GM21526 (cell line): Measurements from ENCODE around the gene DLL1.

Experiments
- ATAC-seq: cut with Tn5 transposase; IDR thresholded peaks from one replicate; pipeline ENCODE4 v1.9.1; 2021; ENCODE audit warnings: moderate library complexity; ENCODE audit not compliant: unreplicated experiment, low FRiP score

The DLL1 gene

DNA sequence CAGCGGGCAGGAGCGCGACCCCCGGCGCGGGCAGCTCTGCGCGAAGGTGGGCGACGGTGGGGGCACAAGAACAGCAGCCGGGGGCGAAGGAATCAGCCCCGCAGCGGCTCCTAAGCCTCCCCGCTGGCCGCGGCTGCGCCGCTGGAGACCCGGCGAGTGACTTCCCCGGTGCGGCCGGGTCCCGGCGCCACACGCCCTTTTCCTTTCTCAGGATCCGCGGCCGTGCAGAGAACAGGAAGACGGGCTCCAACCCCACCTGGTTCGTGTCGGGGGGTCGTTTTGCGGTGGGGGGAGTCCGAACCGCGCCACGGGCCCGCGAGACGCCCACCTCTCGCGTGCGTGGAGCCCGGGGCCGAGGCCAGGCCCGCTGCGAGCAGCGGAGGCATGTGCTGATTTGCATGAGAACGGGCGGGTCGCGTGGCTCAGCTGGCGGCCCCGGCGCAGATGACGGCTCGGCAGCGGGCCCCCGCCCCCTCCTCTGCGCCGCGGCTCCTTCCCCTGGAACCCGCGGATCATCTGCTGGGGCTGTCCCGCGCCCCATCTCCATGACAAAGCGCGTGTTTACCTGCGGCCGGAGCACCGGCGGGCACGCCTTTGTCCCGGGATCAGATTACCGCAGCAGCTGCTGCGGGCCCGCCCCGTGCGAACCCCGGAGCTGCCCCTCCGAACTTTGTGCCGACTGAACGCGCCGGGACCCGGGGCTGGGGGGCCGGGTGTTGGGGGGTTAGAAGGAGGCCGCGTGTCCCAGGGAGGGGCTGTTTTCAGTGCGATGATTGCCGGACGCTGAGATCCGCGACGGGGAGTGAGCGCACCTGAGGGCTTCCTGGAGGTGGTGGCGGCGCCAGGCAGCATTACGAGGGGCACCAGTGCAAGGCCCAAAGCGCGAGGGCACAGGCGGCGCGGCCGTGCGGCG lies 4.9 kb upstream of the DLL1 start:
- peak; percentile 55 for ATAC-seq

DNA sequence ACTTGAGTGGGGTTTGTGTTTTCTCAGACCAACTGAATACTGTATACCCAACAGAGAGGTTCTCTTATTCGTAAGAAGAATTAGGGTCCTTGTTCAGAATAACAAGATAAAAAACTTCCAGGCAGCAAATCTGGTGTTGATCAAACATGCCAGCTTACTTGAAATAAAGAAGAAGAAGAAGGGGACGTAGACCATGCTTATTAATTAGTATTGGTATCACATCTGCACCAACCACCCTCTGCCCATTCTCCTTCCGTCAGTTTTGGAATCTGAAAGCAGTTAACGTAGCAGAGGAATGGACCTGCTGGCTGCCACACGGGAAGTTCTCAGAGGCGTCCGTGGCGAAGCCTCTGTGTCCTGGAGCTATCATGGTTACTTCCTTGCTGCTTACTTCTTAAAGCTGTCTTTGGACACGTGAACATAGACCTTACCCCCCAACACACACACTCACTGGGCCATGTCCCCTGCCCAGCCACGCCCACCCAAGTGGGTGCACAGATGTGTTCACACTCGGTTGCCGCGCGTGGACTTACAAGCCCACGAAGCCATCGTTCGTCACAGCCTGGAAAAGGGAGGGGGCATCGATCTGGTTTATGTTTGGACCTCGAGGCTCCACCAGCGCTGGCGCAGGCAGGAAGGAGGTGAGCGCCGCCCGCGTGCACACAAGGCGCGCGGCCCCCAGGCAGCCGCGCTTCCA lies 4.1 kb upstream of the DLL1 start:
- no peak for ATAC-seq

DNA sequence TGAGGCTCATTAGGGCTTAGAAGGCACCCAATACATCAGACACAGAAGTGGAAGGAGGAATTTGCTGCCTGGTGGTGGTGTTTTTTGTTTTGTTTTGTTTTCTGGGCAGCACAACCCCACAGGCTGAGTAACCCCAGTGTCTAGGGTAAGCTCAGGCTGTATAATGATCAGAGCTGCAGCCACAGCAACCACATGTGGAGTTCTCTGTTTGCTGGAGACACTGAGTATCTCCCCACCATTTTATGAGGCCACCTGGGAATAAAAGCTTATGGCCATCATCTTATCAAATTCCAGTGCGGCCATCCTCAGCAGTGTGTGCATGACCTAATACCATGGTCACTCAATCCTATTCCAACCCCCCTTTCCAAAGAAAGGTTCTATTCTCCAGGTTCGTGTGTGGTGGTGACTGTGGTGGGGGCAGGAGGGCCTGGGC lies 3.4 kb upstream of the DLL1 start:
- no peak for ATAC-seq

DNA sequence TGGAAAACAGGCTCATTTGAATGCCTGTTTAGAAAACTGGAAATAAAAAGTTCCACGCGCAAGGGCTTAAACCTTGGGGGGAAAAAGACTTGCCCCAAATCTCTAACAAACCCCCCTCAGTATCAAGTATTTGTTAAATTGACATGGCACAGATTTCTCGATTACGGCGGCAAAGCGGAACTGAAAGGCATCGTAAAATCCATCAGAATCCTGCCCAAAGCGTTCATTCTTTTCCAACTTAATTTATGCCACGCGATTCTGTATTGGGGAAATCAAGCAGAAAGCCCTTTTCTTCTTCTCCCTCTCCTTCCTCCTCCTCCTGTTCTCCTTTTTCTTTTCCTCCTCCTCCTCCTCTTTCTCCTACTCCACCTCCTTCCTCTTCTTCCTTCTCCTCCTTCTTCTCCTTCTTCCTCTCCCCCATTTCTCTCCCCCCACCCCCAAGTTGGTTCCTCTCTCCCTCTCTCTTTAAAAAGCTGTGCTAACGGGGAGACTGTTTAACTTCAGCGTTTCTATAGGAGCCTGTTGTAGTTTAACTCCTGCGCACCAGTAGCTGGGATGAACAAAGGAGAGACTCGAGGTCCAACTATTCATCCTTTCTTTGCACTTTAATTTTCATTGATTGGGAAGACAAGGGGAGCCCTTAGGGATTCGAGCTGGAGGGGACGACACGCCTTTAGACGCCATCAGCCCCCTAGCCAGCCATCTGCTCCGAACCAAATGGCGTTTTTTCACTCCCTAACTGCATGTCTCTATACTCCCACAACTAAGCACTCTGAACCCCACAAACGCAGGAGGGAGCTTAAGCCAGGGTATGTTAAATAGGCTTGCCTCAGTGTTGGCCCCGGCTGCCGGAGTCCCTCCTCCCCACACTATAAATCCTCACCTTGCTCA lies 2.7 kb upstream of the DLL1 start:
- no peak for ATAC-seq

DNA sequence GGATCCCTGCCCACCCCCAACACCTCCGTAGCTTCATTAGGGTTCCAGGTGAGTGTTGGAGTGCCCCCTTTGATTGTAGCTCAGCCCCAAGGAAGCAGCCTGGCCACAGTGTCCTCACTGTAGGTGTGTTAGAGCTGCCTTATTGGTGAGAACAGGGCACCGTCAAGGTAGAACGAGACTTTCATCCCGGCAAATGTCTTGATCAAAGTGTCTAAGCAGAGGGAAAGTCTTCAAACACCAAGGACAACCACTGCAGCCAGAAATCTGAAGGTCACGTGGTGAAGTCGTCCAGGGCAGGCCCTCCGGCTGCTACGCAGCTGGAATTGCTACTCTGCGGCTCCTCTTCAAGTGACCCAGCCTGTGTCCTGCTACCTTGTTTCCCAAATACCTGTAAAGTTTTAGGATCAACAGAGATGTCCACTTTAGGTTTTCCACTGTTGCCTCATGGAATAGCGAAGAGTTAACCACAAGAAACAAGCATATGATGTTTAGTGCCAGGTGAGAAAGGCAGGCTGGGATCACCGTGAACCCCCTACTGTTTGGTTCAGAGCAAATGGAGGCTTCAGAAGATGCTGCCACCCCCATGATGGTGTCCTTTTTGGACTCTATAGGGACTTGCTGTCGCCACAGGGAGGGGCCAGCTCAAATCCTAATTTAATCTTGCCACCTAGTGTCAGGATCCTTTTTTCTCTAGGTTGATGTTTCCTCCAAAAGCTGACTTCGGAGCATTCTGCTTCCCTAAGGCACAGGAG lies 1.7 kb upstream of the DLL1 start:
- ATAC-seq, result no peak

DNA sequence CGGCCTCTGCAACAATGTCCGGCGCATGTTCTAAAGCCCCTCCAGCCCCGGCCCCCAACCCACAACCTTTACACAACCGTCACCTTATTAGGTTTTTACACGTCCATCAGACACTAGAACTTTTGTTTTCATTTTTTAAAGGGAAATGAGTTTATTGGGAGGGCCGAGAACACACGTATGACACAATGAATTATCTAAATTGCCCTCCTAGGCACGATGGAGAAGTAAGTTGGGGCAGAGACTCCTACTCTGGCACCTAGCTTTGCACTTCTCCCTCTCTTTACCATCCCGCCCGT lies 1.2 kb upstream of the DLL1 start:
- no peak for ATAC-seq

DNA sequence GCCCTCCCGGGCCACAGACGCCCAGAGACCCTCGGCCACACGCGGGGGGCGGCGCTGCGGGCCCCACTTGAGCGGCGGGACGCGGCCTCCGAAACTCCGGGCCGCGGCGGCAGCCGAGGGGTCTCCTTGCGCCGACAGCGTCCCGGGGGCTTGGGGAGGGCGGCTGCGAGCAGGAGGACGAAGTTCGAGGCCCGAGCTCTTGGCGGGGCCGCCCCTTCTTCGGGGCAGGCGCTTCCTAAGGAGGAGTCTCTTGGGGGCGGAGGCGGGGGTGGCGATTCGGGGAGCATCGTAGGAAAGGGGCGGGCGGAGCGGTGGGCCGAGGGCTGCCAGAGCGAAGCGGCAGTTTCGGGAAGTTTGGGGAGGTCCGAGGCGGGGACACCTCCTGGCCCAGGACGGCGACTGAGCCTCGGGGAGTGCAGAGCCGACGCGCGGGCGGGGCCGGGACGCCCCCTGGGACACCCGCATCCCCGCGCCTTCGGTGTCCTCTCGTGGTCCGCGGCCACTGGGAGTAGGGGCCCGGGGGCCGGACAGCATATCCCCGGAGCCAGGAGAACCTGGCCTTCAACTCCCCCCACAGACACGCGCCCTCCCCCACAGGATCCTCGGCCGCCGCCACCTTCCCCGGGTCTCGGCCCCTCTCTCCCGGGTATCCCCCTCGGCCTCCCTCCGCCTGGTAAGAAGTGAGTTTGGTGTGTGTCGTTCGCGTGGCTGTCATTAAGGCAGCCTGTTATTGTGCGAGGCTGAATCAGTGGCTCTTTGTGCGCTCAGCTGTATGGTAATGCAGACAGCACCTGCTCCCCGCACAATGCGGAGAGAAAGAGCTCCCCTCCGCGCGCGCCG lies 613 bp upstream of the DLL1 start:
- no peak for ATAC-seq

DNA sequence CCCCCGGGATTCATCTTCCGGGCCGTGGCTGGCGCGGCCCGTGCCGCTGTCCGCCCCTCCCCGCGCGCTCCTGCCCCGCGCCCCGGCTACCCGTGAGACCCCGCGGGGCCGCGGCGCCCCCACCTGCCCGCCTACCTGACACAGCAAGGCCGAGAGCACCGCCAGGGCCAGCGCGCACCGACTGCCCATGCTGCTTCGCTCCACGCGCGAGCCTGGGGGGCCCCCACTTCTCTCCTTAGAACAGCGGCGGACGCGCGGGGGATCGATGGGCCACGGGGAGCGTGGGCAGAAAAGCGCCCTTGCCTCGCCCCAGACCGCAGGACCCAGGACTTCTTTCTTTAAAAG lies 955 bp downstream of the DLL1 start:
- no peak for ATAC-seq

DNA sequence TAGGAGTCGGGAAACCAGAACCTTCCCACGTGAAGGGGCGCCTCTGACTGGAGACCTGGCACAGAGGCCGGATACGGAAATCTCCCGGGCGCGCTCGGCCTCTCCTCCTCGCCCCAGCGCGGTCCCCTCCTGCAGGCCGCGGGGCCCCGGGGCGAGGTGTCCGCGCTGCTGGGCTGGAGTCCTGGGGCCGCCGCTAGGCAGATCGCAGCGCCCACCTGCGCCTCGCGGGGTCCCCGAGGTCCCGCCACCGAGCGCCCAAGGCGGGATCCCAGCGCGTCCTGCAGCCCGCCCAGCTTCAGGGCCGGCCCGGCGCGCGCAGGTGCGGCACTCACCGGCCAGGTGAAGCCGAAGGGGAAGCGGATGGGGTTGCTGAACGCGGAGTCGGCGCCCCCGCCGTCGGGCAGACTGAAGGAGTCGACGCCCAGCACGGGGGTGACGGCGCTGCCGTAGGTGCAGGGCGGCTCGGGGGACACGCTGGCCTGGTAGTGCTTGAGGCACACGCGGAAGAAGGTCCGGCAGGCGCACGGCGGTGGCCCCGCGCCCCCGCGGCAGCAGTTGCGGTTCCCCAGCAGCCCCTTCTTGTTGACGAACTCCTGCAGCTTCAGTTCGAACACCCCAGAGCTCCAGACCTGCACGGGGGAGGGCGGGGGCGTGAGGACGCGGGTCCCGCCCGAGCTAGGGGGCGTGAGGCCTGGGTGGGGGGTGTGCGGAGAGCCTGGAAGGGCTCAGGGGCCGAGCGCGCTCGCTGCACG lies 1.5 kb downstream of the DLL1 start:
- no peak for ATAC-seq

DNA sequence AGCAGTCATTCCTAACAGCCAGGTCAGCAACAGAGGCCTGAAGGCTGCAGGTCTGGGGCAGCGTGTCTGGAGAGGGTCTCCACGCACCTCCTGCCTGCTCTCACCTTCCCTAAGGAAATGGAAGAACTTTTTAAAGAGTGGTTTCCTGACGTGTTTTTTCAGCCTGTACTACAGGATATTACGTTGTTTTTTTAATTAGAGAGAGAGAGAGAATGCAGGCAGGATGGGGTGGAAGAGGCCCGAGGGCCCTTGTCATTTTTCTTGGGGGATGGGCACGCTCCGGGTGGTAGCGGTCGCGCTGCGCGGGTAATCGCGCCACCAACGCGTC lies 2.1 kb downstream of the DLL1 start:
- ATAC-seq, result no peak

DNA sequence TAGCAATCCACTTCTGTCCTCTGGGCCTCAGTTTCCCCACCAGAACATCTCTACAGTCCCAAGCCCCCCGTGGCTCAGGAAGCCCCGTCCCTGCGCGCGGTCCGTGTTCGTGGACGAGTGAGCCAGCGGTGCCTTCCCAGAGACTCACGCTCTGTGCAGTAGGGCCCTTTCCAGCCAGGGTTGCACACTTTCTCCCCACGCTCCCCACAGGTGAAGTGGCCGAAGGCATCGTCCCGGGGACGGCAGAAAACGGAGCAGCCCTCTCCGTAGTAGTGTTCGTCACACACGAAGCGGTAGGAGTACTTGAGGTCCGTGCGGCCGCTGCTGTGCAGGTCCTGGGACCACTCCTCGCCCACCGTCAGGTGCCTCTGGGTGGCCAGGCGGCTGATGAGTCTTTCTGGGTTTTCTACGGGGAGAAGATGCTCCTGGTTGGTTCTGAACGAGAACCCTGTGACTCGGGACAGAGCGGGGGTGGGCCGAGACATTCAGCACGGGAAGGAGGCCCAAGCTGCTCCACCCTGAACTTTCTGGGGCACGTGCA lies 2.7 kb downstream of the DLL1 start:
- no peak for ATAC-seq

DNA sequence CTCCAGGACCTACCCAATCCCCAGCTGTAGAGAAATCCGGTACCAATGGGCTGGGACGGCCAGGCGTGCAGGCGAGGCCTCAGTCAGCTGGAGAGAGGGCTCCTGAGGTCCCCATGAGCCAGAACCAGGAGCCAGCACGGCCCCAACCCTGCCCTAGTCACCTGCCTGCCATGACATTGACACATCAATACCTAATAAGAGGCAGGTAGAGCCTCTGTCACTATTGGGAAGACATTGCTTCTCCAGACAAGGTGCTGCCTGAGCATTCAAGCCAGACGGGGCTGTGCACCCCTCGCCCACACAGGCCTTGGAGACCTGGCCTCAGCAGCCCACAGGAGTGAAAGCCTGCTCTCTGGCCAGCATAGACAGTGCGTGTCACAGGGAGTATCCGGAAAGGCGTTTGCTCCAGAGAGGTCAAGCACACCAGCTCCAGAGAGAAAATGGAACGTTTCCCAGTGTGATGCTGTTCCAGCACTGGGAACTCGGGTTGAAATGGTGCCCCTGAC lies 3.5 kb downstream of the DLL1 start:
- no peak for ATAC-seq

DNA sequence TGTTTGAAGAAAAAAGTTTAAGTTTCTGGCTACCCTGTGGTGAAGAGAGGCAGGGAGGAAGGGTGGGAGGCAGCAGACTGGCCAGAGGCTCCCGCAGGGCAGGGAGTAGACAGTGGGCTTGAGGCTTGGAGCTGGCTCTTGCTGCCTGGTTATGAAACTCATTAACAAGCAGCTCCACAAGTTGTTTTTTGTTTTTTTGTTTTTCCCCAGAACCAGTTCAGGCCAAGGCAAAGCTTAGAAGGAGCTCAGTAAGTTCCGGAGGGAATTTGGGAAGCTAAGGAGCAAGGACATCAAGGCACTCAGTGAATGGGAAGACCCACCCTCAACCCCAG lies 4.0 kb downstream of the DLL1 start:
- no peak for ATAC-seq

DNA sequence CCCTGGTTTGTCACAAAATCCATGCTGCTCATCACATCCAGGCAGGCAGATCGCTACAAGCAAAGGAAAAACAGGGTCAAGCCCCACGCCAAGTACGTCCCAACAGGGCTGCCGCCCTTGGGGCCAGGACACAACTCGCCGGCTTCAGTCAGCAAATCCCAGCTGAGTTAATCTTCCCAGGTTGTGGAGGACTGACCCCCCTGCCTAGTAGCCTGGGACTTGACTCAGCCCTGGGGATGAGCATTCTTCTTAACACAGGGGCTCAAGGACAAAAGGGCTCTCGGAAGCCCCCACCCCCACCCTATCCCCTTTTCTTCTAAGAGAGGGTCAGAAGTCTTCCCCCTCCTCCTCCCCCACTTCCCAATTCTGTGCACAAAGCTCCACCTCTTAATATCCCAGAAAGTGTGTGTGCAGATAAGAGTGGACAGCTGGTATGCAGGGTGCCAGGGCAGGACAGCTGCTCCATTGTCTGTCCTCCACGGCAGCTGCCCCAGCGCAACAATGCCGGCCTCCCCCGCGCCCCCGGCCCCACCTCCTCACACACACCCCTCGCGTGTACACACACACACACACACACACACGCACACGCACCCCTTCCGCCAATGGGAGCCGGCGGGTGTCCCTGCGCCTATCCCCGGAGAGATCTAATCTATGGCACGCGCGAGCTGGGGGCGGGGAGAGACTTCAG lies 4.5 kb downstream of the DLL1 start:
- ATAC-seq, result no peak

DNA sequence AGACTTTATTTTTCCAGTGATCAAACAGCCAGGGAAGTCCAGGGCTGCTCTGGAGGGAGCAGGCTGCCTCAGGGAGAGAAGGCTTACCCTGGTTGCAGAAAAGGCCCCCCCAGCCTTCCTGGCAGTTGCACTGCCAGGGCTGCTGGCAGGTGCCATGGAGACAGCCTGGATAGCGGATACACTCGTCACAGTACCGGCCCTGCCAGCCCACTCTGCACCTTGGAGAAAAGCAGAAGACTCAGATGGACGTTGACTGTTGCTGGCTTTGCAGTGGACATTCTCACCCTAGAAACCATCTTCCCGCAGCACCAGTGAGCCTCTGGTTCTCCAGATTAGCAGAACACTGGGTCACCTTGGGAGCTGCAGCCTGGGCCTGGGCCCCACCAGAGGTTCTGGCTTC lies 5.4 kb downstream of the DLL1 start:
- no peak for ATAC-seq

DNA sequence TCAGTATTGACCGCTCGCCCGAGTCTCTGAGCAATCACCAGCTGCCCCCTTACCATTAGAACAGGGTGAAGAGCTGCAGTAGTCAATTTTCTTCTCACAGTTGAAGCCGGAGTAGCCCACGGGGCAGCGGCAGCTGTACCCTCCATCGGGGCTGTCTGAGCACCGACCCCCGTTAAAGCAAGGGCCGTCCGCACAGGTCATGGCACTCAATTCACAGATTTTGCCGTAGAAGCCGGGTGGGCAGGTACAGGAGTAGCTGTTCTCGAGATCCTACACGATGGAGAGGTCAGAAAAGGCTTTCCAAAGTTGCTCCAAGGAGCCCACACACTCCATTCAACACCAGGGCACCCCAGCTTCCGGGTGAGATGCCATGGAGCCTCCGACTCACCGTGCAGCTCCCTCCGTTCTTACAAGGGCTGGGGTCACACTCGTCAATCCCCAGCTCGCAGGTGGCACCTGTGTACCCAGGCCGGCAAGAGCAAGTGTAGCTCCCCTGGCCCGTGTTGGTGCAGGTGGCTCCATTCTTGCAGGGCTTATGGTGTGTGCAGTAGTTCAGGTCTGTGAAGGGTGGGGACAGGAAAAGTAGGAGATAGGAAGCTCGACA lies 5.9 kb downstream of the DLL1 start:
- no peak for ATAC-seq

DNA sequence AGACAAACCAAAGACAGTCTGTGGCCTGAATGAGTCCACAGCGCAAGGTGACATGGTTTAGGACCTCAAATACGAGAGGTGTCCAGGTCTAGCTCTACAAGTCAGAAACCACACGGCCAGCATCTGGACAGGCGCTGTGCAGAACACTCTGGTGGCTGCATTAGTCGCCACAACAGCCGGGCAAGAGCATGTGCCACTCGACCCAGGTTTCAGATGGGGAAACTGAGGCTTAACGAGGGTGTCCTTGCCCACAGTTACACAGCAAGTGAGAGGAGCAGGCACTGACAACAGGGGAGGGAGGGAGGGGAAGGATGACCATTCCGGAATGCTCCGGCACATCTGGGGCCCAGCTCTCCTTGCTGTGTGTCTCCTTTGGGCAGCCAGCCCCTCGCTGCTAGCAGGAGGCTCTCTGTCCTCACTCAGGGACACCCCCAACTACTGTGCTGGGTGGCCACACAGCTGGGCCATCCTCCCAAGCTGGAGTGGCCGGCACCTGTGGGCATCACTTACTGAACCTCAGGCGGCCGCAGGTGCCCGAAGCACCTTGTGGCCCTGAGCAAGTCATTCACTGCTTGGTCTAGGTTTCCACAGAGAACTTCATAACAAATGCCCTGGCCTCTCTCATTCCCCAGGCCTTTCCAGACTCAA lies 6.6 kb downstream of the DLL1 start:
- ATAC-seq, result no peak
